Activated T-helper 1 cell treated with anti-CD3 and anti-CD28 coated beads, Interleukin-2, amount 50 U/mL, for 16 hours (primary cell): Measurements from ENCODE around the gene BCAP29.

Experiments
- DNase-seq, 2 donors: peaks; one replicate each; pipeline ENCODE4 v3.0.0-alpha.2; 2020; ENCODE audit warnings: low read depth in 1 of 2, low spot score in 1 of 2

BCAP29 gene

DNA sequence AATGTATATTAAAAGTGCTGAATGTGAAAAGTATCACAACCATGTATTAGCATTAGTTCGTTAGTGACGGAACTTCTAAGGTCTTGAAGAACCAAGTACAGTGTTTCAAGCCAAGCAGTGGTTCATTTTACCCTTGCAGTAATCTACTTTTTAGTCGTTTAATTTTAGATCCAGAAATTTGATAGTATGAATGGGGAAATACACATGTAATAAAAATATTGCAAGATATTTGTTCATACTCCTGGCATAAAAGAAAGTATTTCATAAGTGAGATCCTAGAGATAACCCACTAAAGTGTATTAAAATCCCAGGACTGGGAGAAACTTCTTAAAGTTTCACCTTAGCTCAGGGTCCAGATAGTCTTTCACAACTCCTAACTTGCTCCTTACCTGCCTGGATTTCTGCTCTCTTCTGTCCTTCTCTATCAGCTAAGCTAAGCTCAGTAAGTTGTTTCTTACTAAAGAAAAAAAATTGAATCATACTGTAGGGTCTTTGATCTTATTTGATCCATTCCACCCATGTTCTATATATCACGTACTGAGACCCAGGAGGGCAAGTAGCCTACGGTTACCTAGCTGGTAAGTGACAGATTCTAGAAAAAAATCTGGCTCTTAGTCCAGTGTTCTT is 1.5 kb downstream of the BCAP29 start:
- DNase-seq: no peak

DNA sequence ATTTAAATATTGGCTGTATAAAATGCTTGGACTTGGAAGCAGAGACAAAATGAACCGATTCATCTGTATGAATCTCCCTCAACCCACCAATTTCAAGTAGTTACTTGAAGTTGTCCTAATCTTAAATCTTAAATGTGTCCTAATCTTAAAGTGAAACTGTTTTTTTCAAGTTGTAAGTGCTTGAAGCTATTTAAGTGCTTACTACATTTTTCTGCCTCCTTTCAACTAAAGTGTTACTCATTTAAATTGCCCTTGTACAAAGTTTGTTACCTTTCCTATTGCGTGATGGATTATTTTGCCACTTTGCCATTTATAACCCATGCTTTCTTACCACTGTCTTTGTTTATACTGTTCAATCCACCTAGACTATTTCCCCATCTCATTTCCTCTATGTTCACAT is 2.8 kb downstream of the BCAP29 start:
- DNase-seq: no peak

DNA sequence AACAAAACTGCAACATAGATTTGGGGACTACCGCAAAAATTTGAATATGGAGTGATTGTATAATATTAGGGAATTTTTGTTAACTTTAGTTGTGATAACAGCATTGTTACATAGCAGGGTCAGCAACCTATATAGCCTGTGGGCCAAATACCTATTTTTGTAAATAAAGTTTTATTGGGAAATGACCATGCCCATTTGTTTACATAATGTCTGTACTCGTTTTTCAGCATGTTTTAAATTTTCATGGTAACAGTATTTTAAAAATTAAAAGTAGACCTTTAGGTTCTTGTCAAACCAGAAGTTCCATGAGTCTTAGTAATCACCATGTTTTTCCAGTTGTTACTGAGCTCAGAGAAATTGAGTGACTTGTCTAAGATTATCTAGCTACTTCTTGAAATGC is 4.7 kb downstream of the BCAP29 start:
- no peak for DNase-seq

DNA sequence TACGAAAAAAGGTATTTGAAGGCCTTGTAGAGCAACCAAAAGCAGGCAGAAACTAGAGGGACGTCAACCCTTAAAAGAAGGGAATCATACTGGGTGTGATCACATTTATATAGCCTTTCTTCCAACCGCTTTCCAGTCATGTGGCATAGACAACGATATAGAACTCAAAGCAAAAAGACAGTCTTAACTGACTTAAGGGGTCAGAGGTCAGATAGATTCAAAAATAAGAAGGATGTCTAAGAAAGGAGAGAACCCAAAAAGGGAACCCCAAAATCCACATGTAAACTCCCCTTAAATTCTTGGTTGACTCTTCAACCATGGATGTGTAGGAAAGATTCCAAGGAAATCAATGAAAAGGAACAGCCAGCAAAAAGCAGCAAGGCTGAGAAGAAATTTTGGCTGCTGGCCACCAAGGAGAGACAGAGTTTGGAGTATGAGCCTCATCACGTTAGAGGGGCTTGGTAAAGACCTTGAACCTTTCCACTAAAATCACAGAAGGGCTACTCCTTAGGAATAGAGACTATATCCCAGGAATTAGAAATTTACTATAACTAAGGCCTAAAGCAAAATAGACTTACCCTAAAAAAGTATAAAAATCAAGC is 8.6 kb downstream of the BCAP29 start:
- no peak for DNase-seq

DNA sequence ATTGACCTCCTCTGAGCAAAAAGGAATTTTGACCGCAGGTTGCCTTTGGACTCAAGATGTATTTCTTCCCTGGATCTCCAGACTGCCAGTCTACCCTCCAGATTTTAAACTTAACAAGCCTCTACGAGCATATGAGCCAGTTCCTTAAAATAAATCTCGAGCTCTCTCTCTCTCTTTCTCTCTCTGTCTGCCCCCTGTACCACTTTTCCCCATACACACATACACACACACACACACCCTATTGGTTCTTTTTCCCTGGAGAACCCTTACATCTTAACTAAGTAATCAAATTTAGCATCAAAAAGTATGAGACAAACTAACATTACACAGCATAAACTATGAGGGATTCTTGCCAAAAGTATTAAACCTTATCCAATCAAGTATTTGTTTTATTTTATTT is 11.4 kb downstream of the BCAP29 start:
- DNase-seq: no peak

DNA sequence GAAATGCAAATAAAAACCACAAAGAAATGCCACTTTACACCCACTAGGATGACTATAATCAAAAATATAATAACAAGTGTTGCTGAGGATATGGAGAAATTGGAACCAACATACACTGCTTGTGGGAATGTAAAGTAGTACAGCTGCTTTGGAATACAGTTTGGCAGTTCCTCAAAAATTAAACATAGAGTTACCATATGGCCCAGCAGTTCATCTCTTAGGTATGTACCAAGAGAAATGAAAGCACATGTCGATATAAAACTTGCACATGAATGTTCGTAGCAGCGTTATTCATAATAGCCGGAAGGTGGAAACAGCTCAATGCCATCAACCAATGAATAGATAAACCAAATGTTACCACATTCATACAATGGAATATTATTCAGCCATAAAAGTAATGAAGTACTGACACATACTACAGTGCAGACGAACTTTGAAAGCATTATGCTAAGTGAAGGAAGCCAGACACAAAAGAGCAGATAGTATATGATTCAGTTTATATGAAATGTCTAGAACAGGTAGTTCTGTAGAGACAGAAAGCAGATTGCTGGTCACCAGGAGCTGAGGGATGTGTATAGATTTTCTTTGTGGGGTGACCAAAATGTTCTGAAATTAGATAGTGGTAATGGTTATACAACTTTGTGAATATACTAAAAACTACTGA is 12.4 kb downstream of the BCAP29 start:
- no peak for DNase-seq

DNA sequence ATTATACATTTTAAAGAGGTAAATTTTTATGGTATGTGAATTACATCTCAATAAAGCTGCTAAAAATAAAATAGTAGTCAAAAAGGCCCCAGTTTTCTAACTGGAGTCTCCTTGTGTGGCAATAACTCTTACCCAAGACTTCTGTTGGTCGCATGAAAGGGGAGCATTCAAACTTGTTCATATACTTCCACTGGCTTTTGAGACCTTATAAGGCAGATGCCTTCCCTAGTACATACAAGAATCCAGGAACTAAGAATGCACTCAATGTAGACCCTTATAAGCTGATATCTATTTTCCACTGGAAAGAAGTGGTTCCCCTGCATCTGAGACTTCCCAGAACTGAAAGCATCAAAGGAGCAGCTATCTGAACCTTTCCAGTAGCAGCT is 13.0 kb downstream of the BCAP29 start:
- DNase-seq: no peak

DNA sequence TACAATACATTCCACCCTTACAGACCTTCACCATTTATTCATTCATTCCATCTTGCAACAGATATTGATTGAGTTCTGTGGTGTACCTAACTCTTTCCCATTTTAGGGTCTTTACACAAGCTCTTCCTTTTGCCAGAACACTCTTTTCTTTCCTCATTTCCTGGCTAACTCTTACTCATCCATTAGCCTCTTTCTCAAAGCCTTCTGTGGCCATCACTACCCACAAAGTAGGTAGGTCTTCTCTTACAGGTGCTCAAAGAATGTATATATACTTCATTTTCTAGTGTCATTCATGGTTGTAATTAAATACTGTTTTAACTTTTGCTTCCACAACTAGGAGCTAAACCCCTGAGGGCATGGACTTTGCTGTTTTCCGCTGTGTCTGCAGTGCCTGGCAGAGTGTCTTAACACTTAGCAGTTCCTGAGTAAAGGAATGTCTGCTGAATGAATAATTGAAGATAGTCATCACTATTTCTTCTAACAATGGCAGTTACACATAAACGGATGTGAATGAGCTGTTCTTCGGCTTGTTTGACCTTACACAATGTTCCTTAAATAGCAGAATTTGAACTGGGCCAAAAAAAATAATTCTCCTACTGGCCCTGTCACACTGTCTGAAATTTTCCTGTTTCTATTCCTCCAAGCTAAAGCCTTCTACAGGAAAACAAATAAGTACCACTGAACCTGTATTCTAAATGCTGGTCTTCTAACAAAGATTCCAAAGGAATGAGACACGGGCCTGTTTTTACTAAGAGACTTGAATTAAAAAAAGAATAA is 15.1 kb downstream of the BCAP29 start:
- no peak for DNase-seq

DNA sequence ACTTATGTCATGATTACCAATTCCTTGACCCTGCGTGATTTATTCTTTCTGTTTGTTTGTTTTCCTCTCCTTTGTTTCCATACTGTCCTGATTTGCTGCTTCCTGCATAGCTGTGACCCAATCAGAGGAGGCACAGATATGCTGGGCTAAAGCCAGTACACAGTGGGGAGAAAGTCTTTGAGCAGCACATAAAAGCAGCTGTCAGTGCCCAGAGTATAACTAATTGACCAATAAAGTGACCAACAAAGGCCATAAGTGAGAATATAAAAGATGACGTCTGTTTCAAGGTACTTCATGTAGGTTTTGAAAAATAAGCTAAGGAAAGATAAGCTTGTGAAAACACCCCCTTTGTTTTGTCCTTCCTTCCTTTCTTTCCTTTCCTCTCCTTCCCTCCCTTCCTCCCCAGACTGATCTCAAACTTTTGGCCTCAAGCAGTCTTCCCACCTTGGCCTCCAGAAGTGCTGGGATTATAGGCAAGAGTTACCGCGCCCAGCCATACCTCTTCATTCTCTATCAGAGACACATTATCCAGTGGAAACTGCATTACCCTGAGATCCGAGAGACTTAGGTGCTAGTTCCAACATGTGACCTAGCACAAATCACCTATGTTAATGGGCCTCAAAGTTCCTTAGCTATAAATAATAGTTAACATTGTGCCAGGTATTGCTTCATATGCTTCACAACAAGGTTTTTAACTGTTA is 17.0 kb downstream of the BCAP29 start:
- no peak for DNase-seq

DNA sequence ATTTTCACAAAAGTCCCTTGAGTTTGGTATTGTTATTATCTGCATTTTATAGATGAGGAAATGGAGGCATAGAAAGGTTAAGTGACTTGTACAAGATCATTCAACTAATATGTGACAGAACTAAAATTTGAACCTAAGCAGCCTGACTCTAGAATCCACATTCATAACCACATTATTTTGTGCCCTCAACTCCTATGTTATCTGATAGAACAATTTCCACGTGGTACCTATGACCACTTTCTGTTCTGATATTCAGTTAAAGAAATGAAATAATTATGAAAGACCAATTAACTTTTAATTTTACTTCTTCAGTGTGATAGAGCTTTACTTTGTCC is 17.5 kb downstream of the BCAP29 start:
- DNase-seq: no peak

DNA sequence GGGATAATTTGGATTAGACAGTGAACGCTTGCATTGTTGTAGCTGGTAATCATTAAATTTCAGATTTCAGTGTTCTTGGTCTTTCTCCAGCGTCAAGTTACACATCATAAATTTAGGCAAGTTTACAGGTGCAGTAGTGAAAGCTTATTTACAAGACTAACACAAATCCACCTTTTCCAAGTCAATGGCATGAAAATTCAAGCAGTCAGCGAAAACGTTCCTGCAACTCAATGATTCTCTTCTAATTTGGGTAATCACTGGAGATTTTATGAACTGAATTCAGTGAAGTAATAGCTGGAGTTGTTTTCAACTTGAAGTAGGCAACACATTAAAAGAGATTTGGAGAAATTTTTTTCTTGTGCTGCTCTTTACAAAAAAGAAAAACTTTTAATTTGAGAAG is 17.9 kb downstream of the BCAP29 start:
- DNase-seq: no peak

DNA sequence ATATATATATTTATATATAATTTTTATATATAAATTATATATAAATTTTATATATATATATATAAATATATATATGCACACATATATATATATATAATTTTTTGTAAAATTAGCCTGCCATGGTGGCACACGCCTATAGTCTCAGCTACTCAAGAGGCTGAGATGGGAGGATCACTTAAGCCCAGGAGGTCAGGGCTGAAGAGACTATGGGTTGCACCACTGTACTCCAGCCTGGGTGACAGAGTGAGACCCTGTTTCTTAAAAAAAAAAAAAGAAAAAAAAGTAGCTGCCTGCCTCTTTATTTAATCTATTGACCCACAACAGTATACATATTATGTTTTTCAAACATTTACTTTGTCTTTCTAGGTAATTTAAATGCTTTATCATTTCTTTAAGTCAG is 19.2 kb downstream of the BCAP29 start:
- no peak for DNase-seq

DNA sequence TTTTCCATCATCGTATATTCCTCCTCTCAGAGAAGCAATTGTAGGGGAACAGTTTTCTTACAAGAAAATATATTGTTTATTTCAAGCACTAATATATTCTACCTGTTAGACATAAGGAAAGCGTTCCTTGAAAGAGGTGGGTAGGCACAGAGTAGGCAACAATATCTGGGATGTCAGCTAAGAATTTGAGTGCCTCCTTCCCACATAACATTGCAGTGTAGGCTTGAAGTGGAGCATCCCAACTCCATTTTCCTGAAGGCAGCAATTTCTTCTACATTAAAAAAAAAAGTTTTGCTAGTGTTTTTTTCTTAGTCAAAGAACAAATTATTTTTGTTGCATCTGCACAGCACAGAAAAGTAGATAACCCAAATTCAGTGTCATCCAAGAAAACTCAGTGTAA is 20.8 kb downstream of the BCAP29 start:
- no peak for DNase-seq

DNA sequence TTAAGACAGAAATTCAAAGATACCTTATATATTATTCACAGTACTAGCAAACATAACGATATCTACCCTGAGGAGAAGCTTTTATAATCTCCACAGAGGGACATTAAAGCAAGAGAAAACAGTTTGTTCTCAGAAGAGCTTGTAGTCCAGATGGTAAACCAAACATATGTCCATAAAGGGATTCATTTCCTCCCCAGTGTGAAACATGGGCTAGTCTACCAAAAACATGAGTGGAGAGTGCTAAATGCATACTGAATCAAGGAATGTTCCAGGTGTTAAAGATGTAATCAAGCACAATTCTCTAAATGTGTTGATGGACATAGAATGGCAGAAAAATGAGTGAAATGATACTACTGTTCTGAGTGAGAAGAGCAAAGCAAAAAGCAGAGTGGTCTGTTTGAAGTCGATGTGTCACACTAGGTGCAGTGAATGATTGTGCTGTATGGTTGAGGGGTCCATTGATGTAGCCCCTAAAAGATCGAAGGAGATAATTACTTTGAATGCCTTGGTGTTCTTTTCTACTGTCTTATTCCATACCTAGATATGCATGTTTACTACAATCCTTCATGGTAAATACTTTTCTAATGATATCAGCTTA is 25.3 kb downstream of the BCAP29 start:
- DNase-seq: no peak

DNA sequence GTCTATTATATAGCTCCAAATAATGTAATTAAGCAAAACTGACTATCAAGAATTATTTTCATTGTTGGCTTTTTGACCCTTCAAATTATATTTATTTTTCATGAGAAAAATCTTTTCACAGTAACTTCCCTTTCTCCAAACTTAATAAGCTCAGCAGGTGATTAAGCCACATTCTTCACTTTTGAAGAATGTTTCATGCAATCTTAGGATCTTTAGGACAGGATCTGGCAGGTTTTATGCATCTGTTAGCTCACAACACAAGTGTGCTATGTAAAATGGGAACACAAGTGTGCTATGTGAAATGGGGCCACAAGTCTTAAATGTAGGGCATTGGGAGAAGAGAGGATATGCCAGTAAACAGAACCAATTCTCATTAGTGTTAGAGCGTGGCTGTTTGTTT is 26.3 kb downstream of the BCAP29 start:
- DNase-seq: no peak

DNA sequence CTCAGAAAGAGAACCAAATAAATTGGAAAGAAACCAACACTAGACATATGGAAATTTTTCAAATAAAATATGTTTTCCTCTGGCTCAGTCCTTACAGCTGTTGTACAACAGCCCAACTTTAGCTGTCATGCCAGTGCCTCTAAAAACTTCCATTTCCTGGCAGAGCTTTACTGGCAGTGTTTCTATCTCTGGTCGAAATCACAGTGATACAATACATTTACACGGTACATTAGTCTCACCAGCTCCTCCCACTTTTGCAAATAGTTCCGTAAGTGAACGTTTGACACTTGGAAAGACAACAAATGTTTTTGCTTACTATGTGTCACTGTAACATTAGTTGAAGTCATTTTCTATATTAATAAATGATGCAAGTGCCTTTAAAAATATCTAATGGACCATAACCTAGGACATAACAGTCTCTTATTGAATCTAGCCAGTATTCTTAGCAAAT is 29.8 kb downstream of the BCAP29 start:
- DNase-seq: no peak

DNA sequence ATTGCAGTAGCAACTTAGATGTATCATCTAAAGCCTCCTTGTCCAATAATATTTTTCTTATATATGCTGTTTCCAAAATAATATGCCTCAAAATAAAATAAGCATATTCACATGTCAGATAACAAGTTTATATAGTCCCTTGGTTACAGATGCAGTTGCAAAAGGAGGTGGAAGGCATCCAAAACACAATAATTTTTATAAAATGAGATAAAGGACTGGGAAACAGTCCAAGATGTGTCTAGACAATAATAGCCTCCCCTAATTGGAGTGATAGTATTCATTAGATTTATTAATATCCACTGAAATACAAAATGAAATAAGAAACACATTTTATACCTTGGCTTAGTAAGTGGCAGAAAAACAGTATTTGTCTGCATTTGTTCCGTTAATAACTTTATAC is 30.3 kb downstream of the BCAP29 start:
- no peak for DNase-seq

DNA sequence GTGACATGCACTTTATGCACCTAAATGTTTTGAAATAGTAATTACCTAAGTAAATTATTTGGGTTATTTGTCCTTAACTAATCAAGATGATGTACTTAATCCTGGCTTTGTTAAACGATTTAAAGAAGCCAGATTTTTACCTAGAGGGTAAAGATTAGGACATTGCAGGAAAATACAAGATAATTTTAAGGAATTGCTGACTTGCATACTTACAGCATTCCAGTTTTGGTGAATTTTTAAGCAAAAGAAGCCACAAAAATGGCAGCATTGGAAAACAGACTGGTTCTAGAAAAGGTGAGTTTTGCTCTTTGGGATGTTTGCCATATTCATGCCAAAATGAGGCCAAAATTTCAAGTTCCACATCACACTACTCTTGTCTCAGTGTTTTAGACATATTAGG is 33.4 kb downstream of the BCAP29 start:
- no peak for DNase-seq

DNA sequence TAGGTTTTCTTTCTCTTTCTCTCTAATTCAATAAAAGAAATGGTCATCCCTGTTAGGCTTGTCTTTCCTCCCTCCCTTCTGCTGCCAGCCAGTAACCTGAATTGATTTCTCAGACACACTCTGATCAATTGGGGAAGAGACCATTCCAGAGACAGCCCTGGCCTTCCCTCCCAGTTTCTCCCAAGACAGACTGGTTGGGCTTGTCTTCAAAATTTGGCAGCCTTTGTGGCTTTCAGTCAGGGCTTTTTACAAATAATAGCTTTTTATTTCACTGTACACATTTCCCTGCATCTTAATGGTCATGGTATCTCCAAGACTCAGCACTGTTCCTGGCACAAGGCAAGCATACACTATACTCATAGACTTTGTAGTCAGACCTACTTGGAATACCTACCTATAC is 33.9 kb downstream of the BCAP29 start:
- DNase-seq: no peak

DNA sequence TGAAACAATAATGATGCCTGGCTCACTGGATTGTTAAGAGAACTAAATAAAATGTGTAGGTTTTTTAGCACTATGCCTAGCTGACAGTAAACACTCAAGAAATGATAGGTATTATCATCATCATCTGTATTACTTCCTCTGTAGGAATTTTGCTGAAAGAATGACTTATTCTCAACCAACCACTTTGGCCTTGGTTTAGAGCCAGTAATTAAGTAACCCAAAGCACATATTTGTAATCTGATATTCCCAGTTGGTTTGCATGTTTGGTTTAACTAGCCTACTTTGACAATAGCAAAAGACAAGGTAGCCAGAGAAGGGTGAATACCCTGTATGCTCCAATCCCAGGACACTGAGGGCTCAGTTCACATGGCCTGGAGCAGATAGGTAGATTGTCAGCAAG is 34.4 kb downstream of the BCAP29 start:
- no peak for DNase-seq
